ENCODE measurements around the gene KIF18A. TPM values are rescaled to one million over a fixed set of nuclear protein-coding genes. Genes with fewer than 3 reads are reported as not detected.

KIF18A gene
- total and polyA plus RNA-seq, 3 donors from 2014 or later = 9.5 to 22.5 (median 14.4) TPM

- Histone ChIP-seq H3K9me3 (no peaks in the 10 kb centered on the region), H3K36me3 (ENCODE audit: low read depth, missing control alignments) (no peaks in the 10 kb centered on the region), H3K27me3 (no peaks in the 10 kb centered on the region), H3K27ac (peak overlapping the region in 1 of 2 donors; percentile 73), H3K4me1 (peaks cover 22% of the 10 kb centered on the region), H3K4me3 (peak overlapping the region in 1 of 2 donors; percentile 74)
- TF ChIP-seq POLR2A (IDR thresholded peaks at IDR 0.05) = no peak
- no peak for TF ChIP-seq CTCF (IDR thresholded peaks at IDR 0.05)
- no peak for DNase-seq
- intact Hi-C loops (cut with DNase I; ENCODE audit: low total_unique reads) = no loop called here
- 55% methylated on average over 3 of the region's 3 CpGs for WGBS, 2 donors
Observed at GRCh38 chr11:28108958-28109357, 1.0 kb upstream of the KIF18A start.

- no peaks in the 10 kb centered on the region for H3K36me3 ChIP-seq (ENCODE audit: low read depth, missing control alignments)
- peaks cover 22% of the 10 kb centered on the region for H3K4me1 ChIP-seq
- DNase-seq = no peak
- WGBS, 2 donors = 1 to 2% methylated on average over 11 of the region's 11 CpGs
- peak overlapping the region in 1 of 2 donors; percentile 66 for H3K27ac ChIP-seq
- H3K9me3 ChIP-seq = no peaks in the 10 kb centered on the region
- intact Hi-C loops (cut with DNase I; ENCODE audit: low total_unique reads) = no loop called here
- H3K27me3 ChIP-seq = no peaks in the 10 kb centered on the region
- no peak for TF ChIP-seq CTCF (IDR thresholded peaks at IDR 0.05)
- no peak for TF ChIP-seq POLR2A (IDR thresholded peaks at IDR 0.05)
- H3K4me3 ChIP-seq = peak overlapping the region; percentile 56 to 74
Observed at GRCh38 chr11:28107191-28107749, 686 bp downstream of the KIF18A start.

GRCh38 chr11:28106353-28107043 lies 1.5 kb downstream of the KIF18A start:
- Histone ChIP-seq H3K9me3 (no peaks in the 10 kb centered on the region), H3K4me1 (peaks cover 21% of the 10 kb centered on the region), H3K36me3 (ENCODE audit: low read depth, missing control alignments) (no peaks in the 10 kb centered on the region), H3K27me3 (no peaks in the 10 kb centered on the region), H3K27ac (no peak overlapping the region), H3K4me3 (no peak overlapping the region)
- no peak for TF ChIP-seq POLR2A (IDR thresholded peaks at IDR 0.05)
- no peak for TF ChIP-seq CTCF (IDR thresholded peaks at IDR 0.05)
- no peak for DNase-seq
- WGBS, 2 donors = 66% methylated on average over 14 of the region's 14 CpGs
- intact Hi-C loops (cut with DNase I; ENCODE audit: low total_unique reads) = no loop called here

- TF ChIP-seq CTCF (IDR thresholded peaks at IDR 0.05) = no peak
- no peak for TF ChIP-seq POLR2A (IDR thresholded peaks at IDR 0.05)
- Histone ChIP-seq H3K27ac (no peak overlapping the region), H3K9me3 (no peaks in the 10 kb centered on the region), H3K36me3 (ENCODE audit: low read depth, missing control alignments) (no peaks in the 10 kb centered on the region), H3K27me3 (no peaks in the 10 kb centered on the region), H3K4me3 (no peak overlapping the region), H3K4me1 (peaks cover 14% of the 10 kb centered on the region)
- WGBS, 2 donors = 77 to 84% methylated on average over 5 of the region's 5 CpGs
- intact Hi-C loops (cut with DNase I; ENCODE audit: low total_unique reads) = no loop called here
- DNase-seq = no peak
Observed at GRCh38 chr11:28105869-28106268, 2.1 kb downstream of the KIF18A start.

- H3K36me3 ChIP-seq (ENCODE audit: low read depth, missing control alignments) = no peaks in the 10 kb centered on the region
- DNase-seq = no peak
- intact Hi-C loops (cut with DNase I; ENCODE audit: low total_unique reads) = no loop called here
- no peak for TF ChIP-seq CTCF (IDR thresholded peaks at IDR 0.05)
- TF ChIP-seq POLR2A (IDR thresholded peaks at IDR 0.05) = no peak
- H3K27me3 ChIP-seq = no peaks in the 10 kb centered on the region
- 89 to 95% methylated on average over 2 of the region's 2 CpGs for WGBS, 2 donors
- no peak overlapping the region for H3K27ac ChIP-seq
- H3K4me1 ChIP-seq = peaks cover 11% of the 10 kb centered on the region
- H3K9me3 ChIP-seq = no peaks in the 10 kb centered on the region
- no peak overlapping the region for H3K4me3 ChIP-seq
Observed at GRCh38 chr11:28104984-28105383, 3.0 kb downstream of the KIF18A start.
